Activated naive CD4-positive, alpha-beta T cell treated with anti-CD3 and anti-CD28 coated beads, Interleukin-2, amount 50 U/mL, for 16 hours (primary cell): Measurements from ENCODE around the gene ERVV-1.
"Not testable (repeated sequence)": the region's sequence is repeated elsewhere in the genome, so short reads cannot be mapped to it uniquely, and the experiment has no call there.

Source experiments
- DNase-seq: peaks from one replicate; pipeline ENCODE4 v3.0.0-alpha.2; 2020

ERVV-1 gene, protein sequence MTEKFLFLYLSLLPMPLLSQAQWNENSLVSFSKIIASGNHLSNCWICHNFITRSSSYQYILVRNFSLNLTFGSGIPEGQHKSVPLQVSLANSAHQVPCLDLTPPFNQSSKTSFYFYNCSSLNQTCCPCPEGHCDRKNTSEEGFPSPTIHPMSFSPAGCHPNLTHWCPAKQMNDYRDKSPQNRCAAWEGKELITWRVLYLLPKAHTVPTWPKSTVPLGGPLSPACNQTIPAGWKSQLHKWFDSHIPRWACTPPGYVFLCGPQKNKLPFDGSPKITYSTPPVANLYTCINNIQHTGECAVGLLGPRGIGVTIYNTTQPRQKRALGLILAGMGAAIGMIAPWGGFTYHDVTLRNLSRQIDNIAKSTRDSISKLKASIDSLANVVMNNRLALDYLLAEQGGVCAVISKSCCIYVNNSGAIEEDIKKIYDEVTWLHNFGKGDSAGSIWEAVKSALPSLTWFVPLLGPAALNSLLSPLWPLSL

DNA sequence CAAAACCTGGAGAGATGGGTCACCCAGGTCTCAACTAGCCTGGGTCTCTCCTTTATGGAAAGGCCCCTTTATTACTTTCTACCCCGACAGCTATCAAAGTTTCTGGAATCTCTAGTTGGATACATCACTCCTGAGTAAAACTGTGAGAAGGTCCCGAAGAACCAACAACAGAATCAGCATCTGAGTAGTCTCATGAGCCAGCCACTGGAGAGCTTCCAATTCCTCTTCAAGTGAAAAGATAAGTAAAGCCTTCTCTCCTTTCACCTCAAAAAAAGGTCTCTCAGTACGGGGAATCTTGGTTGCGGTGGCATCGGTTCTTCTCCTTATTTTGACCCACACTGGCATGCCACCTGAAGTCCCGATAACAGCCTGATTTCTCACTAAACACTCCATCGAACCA is at the start of gene ERVV-1:
TSS of gene ERVV-1 (plus strand) at position 301 of the 400 bp plus-strand sequence. CDS start 170 bp downstream, outside the sequence.
- no peak for DNase-seq

DNA sequence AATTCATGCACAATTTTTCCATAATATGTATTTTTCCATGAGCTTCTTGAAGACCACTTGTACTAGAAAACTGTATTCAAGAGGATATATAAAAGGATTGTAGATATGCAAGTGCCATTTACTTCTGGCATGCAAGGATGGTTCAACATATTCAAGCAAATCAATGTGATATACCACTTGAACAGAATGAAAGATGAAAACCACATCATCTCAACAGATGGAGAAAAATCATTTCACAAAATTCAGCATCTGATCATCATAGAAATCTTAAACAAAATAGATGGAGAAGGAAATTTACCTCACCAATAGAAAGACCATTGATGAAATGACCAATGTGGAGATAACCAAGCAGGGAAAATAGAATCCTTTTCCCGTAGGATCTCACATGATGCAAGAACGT is 45.9 kb upstream of the ERVV-1 start:
- no peak for DNase-seq

- no peak for DNase-seq
Measured at GRCh38 chr19:52981329-52981728, 32.4 kb upstream of the ERVV-1 start.

DNA sequence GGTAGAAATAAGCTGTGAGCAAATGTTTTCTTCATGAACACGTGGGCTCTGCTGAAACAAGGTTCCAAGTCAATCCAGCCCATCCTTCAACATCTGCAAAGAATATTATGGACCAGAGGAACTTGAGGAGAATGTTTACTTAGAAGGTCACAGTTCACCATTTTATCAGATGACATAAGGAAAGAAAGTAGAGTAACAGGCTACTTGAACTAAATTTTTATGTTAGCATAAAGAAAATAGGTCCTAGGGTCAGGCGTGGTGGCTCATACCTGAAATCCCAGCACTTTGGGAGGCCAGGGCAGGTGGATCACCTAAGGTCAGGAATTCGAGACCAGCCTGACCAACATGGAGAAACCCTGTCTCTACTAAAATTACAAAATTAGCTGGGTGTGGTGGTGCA is 30.6 kb upstream of the ERVV-1 start:
- not testable (repeated sequence) for DNase-seq

- no peak for DNase-seq
Measured at GRCh38 chr19:52987221-52987620, 26.5 kb upstream of the ERVV-1 start.

DNA sequence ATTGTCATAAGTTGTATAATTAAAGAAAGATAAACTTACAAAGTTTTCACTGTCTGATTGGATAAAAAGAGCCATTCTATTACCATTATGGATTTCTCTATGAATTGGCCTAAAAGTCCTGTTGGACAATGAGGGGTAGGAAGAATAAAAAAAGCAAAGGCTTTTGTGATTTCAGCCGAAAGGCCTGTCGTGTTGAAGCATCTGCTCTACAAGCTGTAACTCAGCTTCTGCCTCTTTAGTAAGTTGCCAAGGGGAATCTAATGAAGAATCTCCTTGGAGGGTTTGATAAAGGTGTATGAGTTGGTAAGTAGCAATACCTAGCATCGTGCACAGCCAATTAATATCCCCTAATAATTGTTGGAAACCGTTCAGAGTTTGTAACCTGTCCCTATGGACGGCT is 25.2 kb upstream of the ERVV-1 start:
- DNase-seq, result no peak

- no peak for DNase-seq
Measured at GRCh38 chr19:52990759-52991418, 22.8 kb upstream of the ERVV-1 start.

- DNase-seq, result no peak
Measured at GRCh38 chr19:52991484-52991883, 22.2 kb upstream of the ERVV-1 start.

DNA sequence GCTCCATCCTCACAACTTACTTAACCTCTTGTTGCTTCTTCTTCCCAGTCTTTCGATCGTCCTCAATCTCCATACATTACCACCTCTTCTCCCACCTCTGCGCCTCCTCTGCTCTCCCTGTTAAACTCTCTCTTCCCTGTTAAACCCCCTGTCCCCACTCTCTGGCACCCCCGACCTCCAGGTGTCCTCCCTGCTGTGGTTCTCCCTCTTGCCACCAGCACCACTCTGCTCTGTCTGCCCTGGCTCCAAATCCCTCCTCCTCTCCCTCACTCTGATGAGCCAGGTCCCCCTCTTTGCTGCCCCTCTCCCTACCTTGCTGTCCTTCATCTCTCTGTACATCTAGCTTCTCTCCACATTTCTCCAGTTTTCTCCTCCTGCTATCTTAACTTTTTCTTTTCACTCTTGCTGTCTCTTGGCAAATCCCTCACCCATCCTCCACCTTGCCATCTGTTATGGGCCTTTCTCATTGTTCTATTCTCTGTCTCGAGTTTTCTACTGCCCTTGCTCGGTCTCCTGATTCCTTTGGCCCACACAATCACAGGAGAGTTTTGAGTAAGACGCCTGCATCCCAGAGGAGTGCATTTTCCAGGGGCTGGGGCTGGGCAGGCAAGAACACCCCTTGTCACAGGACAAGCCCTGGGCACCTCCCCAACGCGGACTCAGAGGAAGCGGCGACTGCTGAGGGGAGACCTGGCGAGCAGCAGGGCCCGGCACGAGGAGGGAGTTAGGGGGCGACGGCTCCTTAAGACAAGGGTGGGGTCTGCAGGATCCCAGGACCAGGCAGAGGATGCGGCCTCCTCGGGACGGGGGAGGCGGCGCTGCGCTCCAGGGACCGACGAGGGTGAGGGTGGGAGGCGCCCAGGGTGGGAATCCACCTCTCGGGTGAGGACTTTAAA is 21.4 kb upstream of the ERVV-1 start:
- DNase-seq, result no peak

- peak; percentile 75 for DNase-seq
Measured at GRCh38 chr19:52993342-52994178, 20.2 kb upstream of the ERVV-1 start.

DNA sequence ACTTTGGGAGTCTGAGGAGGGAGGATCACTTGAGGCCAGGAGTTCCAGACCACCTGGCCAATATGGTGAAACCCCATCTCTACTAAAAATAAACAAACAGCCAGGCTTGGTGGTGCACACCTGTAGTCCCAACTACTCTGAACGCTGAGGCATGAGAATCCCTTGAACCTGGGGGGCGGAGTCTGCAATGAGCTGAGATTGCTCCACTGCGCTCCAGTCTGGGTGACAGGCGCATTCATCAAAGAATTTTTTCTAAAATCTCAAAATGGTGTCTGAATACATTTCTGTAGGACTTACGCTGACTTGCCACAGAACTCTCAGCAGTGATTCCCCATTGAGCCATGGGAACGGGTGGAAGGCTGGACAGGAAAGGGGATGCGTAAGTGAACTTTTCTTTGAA is 18.0 kb upstream of the ERVV-1 start:
- DNase-seq, result no peak

GRCh38 chr19:52997975-52998374 is 15.7 kb upstream of the ERVV-1 start:
- no peak for DNase-seq

- DNase-seq, result no peak
Measured at GRCh38 chr19:53002479-53002878, 11.2 kb upstream of the ERVV-1 start.

GRCh38 chr19:53004242-53004641 is 9.5 kb upstream of the ERVV-1 start:
- DNase-seq, result no peak

DNA sequence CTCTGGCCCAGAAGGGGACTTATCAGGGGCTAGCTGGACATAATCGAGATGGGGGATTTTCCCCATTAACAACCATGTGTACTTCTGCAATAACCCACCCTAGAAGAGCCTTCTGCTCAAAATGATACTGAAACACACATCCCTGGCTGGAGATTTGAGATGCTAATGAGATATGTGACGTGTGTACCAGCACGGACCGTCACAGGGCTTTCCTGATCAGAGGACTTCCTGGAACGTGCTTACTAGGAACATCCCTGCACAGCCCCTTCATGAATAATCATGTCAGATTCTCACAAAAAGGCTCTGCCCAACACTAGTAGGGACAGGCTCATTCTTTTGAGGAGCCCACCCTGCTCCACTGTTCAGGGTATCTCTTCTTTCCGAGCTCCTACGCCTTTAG is 6.5 kb upstream of the ERVV-1 start:
- no peak for DNase-seq

GRCh38 chr19:53007606-53008005 is 6.1 kb upstream of the ERVV-1 start:
- DNase-seq, result no peak

DNA sequence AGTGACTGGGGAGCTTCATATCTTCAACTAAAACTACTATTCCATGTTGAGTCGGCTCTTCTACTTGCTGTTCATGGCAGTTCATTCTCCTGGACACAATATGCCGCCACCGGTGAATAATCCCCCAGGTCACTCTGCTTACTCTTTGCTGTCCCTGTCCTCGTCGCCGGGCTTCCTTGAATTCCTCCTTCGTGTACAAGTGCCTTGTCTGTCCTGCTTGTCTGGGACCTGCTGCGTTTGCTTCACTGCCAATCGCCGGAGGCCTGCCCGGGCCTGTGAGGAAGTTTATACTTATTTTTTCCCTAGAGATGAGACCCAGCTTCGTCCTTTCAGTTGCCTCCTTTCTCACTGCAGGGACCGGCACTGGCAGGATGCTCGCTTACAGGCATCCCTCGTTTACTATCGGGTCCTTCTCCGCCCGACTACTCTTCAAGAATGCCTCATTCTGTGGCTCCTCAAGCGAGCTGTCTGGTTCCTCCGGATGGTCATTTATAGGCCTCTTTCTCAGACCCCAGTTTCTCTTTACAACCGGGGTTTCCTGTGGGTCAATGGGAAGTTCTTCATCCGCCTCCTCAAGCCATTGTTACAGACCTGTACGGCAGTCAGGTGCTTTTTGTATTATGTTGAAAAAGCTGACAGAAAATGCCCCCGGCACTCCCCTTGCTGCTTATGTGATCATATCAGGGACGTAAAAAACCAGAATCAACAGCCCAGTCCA is 5.5 kb upstream of the ERVV-1 start:
- no peak for DNase-seq

DNA sequence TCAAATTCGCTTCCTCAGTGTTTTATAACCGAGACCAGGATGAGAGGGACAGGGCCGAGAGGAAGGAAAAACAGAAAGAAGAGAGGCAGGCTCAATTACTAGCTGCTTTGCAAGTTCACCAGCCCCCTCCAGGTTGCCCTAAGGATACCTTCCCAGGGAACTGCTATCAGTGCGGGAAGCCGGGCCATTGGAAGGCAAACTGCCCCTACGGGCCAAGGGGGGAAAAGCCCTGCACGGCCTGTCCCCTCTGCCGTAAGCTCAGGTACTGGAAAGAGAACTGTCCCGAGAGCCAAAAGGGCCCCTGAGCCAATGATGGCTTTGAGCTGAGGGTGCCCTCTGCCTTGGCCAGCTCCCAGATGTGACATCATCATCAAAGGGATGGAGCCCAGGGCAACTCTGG is 3.2 kb upstream of the ERVV-1 start:
- no peak for DNase-seq

- DNase-seq, result no peak
Measured at GRCh38 chr19:53012006-53012405, 1.7 kb upstream of the ERVV-1 start.

DNA sequence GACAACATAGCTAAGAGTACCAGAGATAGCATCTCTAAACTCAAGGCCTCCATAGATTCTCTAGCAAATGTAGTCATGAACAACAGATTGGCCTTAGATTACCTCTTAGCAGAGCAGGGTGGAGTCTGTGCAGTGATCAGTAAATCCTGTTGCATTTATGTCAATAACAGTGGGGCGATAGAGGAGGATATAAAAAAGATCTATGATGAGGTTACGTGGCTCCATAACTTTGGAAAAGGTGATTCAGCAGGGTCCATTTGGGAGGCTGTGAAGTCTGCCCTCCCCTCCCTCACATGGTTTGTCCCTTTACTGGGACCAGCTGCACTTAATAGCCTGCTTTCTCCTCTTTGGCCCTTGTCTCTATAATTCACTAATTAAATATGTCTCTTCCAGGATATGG is 1.4 kb downstream of the ERVV-1 start:
- no peak for DNase-seq

DNA sequence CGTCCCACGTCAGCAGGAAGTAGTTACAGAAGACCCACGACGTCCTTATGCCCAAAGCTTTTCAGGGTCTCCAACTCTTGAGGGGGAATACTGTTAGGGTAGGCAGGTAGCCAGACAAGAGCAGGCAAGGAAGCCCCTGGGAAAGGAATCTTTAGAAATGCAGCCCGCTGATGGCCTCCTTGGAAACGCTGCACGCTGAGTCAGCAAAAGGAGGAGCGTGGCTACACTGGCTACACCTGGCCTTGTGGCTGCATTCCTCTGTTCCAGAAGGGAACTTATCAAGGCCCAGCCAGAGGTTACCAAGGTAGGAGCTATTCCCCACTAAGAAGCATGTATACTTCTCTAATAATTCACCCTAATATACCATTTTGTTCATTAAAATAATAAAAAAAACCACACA is 2.0 kb downstream of the ERVV-1 start:
- DNase-seq, result no peak

DNA sequence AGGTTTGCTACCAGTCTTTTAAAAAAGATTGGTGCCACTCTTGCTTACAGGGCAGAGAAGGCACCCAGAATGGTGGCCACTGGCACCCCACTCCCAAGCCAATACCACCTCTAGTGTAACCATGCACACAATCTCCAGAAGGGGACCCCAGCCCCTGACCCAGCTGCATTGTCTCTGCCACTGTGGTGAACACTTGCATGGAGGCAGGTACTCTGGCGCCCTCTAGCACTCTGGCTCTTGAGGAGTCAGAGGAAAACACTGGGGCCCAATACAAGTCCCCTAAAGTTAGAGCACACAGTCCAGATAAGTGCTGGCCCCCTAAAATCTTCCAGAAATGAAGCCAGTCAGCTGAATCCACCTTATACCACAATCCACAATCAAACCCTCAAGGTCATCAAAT is 6.0 kb downstream of the ERVV-1 start:
- no peak for DNase-seq
